Stomach smooth muscle (tissue), 2 donors: ENCODE results near the gene SYT6.
"Not testable (repeated sequence)": the region's sequence is repeated elsewhere in the genome, so short reads cannot be mapped to it uniquely, and the experiment has no call there.

ENCODE experiments used
- H3K27ac ChIP-seq: one replicate; pipeline ENCODE4 v1.7.0; 2013; ENCODE audit warnings: mild to moderate bottlenecking, low read length, inconsistent platforms
- H3K27me3 ChIP-seq, 2 donors: one replicate each; pipeline ENCODE4 v1.7.0; 2013; ENCODE audit warnings: low read length in 2 of 2; ENCODE audit not compliant: insufficient read depth in 2 of 2, control insufficient read depth in 1 of 2
- H3K36me3 ChIP-seq, 2 donors: one replicate each; pipeline ENCODE4 v1.7.0; 2013; ENCODE audit warnings: low read length in 2 of 2; ENCODE audit not compliant: control insufficient read depth in 2 of 2, insufficient read depth in 2 of 2
- H3K4me1 ChIP-seq: one replicate; pipeline ENCODE4 v1.7.0; 2013; ENCODE audit warnings: low read length; ENCODE audit not compliant: control insufficient read depth, insufficient read depth
- H3K4me3 ChIP-seq, 2 donors: one replicate each; pipeline ENCODE4 v1.7.0; 2013; ENCODE audit warnings: low read length in 2 of 2
- H3K9ac ChIP-seq, 2 donors: one replicate each; pipeline ENCODE4 v1.7.0; 2013; ENCODE audit warnings: low read length in 2 of 2, mild to moderate bottlenecking in 1 of 2
- H3K9me3 ChIP-seq, 2 donors: one replicate each; pipeline ENCODE4 v1.7.0; 2013; ENCODE audit warnings: low read length in 2 of 2; ENCODE audit not compliant: control insufficient read depth in 2 of 2
- donor health status: healthy.
- donor health status: Pancreatic carcinoma.

The SYT6 gene

GRCh38 chr1:114065671-114066070, 88.0 kb downstream of the SYT6 start:
- H3K36me3 ChIP-seq, H3K4me3 ChIP-seq, H3K9me3 ChIP-seq, H3K27me3 ChIP-seq, H3K4me1 ChIP-seq, H3K27ac ChIP-seq, H3K9ac ChIP-seq: not testable (repeated sequence)

DNA sequence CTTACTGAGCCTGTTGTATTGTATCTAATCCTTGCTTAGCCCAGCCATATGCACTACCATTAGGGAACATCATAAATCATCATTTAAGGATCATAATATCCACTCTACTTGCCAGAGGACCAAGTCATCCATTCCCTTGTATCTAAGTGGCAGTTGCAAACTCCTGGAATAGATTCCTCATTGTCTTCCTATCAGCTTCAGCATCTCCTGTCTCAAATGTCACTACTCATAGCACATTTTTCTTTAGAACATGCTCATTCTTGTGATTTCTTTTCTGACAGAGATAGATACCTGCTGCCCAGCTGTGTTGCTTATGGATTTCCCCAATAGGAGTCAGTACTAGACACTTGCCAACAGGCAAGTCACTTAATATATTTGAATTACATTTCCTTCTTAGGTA, 90.1 kb downstream of the SYT6 start:
- H3K9me3 ChIP-seq: no peaks in the 10 kb centered on the region
- H3K4me1 ChIP-seq: no peaks in the 10 kb centered on the region
- no peaks in the 10 kb centered on the region for H3K27me3 ChIP-seq
- H3K36me3 ChIP-seq: no peaks in the 10 kb centered on the region
- H3K9ac ChIP-seq: no peak overlapping the region
- H3K4me3 ChIP-seq: no peak overlapping the region
- no peak overlapping the region for H3K27ac ChIP-seq

- Histone ChIP-seq H3K4me3 (no peak overlapping the region), H3K27me3 (no peaks in the 10 kb centered on the region), H3K36me3 (no peaks in the 10 kb centered on the region), H3K9ac (no peak overlapping the region), H3K9me3 (no peaks in the 10 kb centered on the region), H3K27ac (no peak overlapping the region), H3K4me1 (no peaks in the 10 kb centered on the region)
Observed at GRCh38 chr1:114062477-114063099, 91.1 kb downstream of the SYT6 start.

- Histone ChIP-seq H3K9ac (no peak overlapping the region), H3K27me3 (no peaks in the 10 kb centered on the region), H3K36me3 (no peaks in the 10 kb centered on the region), H3K4me3 (no peak overlapping the region), H3K4me1 (no peaks in the 10 kb centered on the region), H3K27ac (no peak overlapping the region), H3K9me3 (peaks cover 0 to 4% of the 10 kb centered on the region in 2 donors)
Observed at GRCh38 chr1:114061121-114061830, 92.4 kb downstream of the SYT6 start.

GRCh38 chr1:114058236-114058635, 95.4 kb downstream of the SYT6 start:
- H3K27me3 ChIP-seq, H3K9ac ChIP-seq, H3K9me3 ChIP-seq, H3K4me1 ChIP-seq, H3K27ac ChIP-seq, H3K36me3 ChIP-seq, H3K4me3 ChIP-seq: not testable (repeated sequence)

DNA sequence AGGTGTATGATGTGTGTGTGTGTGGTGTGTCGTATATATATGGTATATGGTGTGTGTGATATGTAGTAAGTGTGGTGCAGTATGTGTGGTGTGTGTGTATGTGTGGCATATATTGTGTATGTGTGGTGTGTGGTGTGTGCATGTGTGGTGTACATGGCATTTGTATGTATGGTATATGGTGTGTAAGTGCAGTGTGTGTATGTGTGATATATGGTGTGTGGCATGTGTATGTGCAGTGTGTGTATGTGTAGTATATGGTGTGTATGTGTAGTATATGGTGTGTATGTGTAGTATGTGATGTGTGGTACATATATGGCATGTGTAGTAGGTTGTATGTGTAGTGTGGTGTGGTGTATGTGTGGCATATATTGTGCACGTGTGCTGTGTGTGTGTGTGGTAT, 99.5 kb downstream of the SYT6 start:
- Histone ChIP-seq H3K4me3 (no peak overlapping the region), H3K36me3 (no peaks in the 10 kb centered on the region), H3K9ac (no peak overlapping the region), H3K4me1 (no peaks in the 10 kb centered on the region), H3K27ac (no peak overlapping the region), H3K9me3 (peaks cover 0 to 4% of the 10 kb centered on the region in 2 donors), H3K27me3 (no peaks in the 10 kb centered on the region)

DNA sequence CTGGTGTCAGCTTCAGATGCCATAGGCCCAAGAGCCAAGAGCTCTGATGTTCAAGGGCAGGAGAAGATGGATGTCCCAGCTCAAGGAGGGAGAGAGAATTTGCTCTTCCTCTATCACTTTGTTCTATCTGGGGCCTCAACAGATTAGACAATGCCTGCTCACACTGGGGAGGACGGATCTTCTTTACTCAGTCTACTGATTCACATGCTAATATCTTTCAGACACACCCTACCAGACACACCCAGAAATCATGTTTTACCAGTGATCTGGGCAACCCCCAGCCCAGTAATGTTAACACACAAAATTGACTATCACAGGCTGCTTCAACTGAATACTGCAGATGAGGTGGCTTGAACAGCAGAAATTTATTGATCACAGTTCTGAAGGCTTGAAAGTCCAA, 105.4 kb downstream of the SYT6 start:
- Histone ChIP-seq H3K27me3 (no peaks in the 10 kb centered on the region), H3K36me3 (no peaks in the 10 kb centered on the region), H3K4me3 (no peak overlapping the region), H3K9me3 (no peaks in the 10 kb centered on the region), H3K9ac (no peak overlapping the region), H3K4me1 (no peaks in the 10 kb centered on the region), H3K27ac (no peak overlapping the region)

DNA sequence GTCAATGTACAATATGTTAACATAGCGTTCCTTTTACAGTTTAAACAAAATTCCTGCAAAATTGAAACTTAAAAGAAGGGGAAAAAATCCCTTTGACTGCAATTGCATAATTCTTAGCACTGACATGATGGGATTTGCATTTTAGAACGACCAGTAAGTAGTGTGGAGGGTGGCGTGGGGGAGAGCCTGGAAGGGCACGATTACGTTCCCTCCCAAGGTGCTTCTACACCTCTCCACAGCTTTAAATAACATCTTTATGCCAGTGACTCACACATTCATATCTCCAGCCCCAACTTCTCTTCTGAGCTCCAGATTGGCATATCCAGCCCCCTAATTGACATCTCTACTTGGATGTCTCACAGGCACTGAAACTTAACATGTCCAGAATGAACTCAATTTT, 110.1 kb downstream of the SYT6 start:
- Histone ChIP-seq H3K27ac (no peak overlapping the region), H3K4me3 (no peak overlapping the region), H3K27me3 (no peaks in the 10 kb centered on the region), H3K4me1 (no peaks in the 10 kb centered on the region), H3K36me3 (no peaks in the 10 kb centered on the region), H3K9ac (no peak overlapping the region), H3K9me3 (no peaks in the 10 kb centered on the region)

GRCh38 chr1:114043054-114043453, 110.6 kb downstream of the SYT6 start:
- H3K4me1 ChIP-seq: no peaks in the 10 kb centered on the region
- no peaks in the 10 kb centered on the region for H3K27me3 ChIP-seq
- no peak overlapping the region for H3K9ac ChIP-seq
- no peak overlapping the region for H3K27ac ChIP-seq
- no peaks in the 10 kb centered on the region for H3K9me3 ChIP-seq
- no peak overlapping the region for H3K4me3 ChIP-seq
- no peaks in the 10 kb centered on the region for H3K36me3 ChIP-seq

GRCh38 chr1:114040273-114041015, 113.2 kb downstream of the SYT6 start:
- Histone ChIP-seq H3K4me1 (no peaks in the 10 kb centered on the region), H3K9me3 (no peaks in the 10 kb centered on the region), H3K4me3 (no peak overlapping the region), H3K36me3 (no peaks in the 10 kb centered on the region), H3K27ac (no peak overlapping the region), H3K9ac (no peak overlapping the region), H3K27me3 (no peaks in the 10 kb centered on the region)
